PFSK-1 (cell line): ENCODE data around the gene SFT2D1.

Source experiments
- FOXP2 ChIP-seq: optimal IDR thresholded peaks from 2 replicates; pipeline ENCODE3; 2011; ENCODE audit warnings: borderline replicate concordance, control low read depth, inconsistent platforms; ENCODE audit not compliant: insufficient read depth; ENCODE audit errors: extremely low read length, extremely low read depth
- POLR2AphosphoS5 ChIP-seq: IDR thresholded peaks from 2 replicates; pipeline ENCODE4 v1.6.1; 2012; ENCODE audit warnings: low read depth, mild to moderate bottlenecking, control low read depth, low read length, moderate library complexity
- SIN3A ChIP-seq: IDR thresholded peaks from 2 replicates; pipeline ENCODE4 v1.6.1; 2012; ENCODE audit warnings: mild to moderate bottlenecking, low read length, moderate library complexity, borderline replicate concordance; ENCODE audit not compliant: insufficient read depth
- TAF1 ChIP-seq: IDR thresholded peaks from 2 replicates; pipeline ENCODE4 v1.6.1; 2012; ENCODE audit warnings: low read length, control low read depth, borderline replicate concordance; ENCODE audit not compliant: insufficient read depth
- TF ChIP-seq, protein P1 (sequence below), 2 experiments: IDR thresholded peaks; 2 replicates each; pipeline versions ENCODE4 v1.6.1 to v1.8.0; 2011 to 2012; ENCODE audit warnings: low read depth in 2 of 2, low read length in 2 of 2, control low read depth in 1 of 2, inconsistent platforms in 1 of 2, mild to moderate bottlenecking in 1 of 2, moderate library complexity in 1 of 2; ENCODE audit not compliant: insufficient read depth in 1 of 2

SFT2D1 gene

DNA sequence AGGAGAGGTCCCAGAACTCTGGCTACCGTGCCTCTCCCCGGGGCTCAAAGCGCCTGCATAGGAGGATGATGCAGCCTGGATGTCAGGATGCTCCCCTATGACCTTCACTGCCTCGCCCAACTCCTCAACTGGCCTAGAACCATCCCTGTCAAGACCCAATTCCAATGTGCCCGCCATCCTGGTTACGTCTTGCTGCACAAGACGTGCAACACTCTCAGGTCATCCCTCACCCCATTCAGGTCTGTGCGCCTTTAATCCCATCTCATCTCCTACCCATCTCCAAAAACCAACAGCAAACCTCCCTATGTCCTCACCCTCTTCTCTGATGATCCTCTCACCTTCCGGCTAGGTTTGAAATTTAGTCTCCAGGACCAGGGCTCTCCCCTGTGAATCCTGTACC lies 3.5 kb downstream of the SFT2D1 start:
- no peak for TF ChIP-seq FOXP2
- no peak for TF ChIP-seq SIN3A
- no peak for TF ChIP-seq POLR2AphosphoS5
- TF ChIP-seq TAF1, result no peak
- TF ChIP-seq, protein P1, sequence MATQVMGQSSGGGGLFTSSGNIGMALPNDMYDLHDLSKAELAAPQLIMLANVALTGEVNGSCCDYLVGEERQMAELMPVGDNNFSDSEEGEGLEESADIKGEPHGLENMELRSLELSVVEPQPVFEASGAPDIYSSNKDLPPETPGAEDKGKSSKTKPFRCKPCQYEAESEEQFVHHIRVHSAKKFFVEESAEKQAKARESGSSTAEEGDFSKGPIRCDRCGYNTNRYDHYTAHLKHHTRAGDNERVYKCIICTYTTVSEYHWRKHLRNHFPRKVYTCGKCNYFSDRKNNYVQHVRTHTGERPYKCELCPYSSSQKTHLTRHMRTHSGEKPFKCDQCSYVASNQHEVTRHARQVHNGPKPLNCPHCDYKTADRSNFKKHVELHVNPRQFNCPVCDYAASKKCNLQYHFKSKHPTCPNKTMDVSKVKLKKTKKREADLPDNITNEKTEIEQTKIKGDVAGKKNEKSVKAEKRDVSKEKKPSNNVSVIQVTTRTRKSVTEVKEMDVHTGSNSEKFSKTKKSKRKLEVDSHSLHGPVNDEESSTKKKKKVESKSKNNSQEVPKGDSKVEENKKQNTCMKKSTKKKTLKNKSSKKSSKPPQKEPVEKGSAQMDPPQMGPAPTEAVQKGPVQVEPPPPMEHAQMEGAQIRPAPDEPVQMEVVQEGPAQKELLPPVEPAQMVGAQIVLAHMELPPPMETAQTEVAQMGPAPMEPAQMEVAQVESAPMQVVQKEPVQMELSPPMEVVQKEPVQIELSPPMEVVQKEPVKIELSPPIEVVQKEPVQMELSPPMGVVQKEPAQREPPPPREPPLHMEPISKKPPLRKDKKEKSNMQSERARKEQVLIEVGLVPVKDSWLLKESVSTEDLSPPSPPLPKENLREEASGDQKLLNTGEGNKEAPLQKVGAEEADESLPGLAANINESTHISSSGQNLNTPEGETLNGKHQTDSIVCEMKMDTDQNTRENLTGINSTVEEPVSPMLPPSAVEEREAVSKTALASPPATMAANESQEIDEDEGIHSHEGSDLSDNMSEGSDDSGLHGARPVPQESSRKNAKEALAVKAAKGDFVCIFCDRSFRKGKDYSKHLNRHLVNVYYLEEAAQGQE (IDR thresholded peaks at IDR 0.05; ENCODE audit: insufficient read depth in 1 of 2, low read depth in 2 of 2, low read length in 2 of 2), result no peak

GRCh38 chr6:166336847-166337246 lies 5.5 kb downstream of the SFT2D1 start:
- TF ChIP-seq TAF1, result no peak
- TF ChIP-seq, protein P1 (IDR thresholded peaks at IDR 0.05; ENCODE audit: insufficient read depth in 1 of 2, low read depth in 2 of 2, low read length in 2 of 2), result no peak
- TF ChIP-seq SIN3A, result no peak
- no peak for TF ChIP-seq FOXP2
- TF ChIP-seq POLR2AphosphoS5, result no peak

DNA sequence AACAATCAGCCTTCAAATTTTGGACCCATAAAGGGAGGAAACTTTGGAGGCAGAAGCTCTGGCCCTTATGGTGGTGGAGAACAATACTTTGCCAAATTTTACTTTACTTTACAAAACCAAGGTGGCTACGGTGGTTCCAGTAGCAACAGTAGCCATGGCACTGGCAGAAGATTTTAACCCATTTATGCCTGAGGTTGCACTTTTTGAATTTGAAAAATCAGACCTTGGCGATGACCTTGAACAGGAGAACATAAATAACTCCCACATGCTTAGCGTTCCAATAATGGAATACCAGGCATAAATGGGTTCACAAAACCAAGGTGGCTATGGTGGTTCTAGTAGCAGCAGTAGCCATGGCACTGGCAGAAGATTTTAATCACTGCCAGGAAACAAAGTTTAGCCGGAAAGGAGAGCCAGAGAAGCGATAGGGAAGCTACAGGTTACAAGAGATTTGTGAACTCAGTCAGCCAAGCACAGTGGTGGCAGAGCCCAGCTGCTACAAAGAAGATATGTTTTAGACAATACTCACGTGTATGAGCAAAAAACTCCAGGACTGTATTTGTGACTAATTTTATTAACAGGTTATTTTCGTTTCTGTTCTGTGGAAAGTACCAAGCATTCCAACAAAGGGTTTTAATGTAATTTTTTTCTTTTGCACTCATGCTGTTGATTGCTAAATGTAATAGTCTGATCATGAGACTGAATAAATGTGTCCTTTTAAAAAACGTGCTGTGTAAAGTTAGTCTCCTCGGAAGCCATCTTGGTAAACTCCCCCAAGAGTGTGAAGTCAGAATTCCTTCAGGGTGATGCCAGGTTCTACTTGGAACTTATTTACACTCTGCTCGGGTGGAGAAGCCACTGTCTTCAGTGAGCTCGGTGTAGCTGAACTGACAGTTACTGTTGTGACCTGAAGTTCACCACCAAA lies 6.7 kb downstream of the SFT2D1 start:
- no peak for TF ChIP-seq TAF1
- TF ChIP-seq, protein P1 (IDR thresholded peaks at IDR 0.05; ENCODE audit: insufficient read depth in 1 of 2, low read depth in 2 of 2, low read length in 2 of 2), result no peak
- TF ChIP-seq POLR2AphosphoS5, result no peak
- TF ChIP-seq SIN3A, result no peak
- no peak for TF ChIP-seq FOXP2

DNA sequence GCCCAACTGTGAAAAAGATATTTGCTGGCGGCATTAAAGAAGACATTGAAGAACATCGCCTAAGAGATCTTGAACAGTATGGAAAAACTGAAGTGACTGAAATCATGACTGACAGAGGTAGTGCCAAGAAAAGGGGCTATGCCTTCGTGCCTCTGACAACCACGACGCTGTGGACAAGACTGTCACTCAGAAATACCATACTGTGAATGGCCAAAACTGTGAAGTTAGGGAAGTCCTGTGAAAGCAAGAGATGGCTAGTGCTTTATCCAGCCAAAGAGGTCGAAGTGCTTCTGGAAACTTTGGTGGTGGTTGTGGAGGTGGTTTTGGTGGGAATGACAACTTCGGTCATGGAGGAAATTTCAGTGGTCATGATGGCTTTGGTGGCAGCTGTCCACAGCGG lies 7.5 kb downstream of the SFT2D1 start:
- TF ChIP-seq, protein P1 (IDR thresholded peaks at IDR 0.05; ENCODE audit: insufficient read depth in 1 of 2, low read depth in 2 of 2, low read length in 2 of 2), result no peak
- no peak for TF ChIP-seq FOXP2
- no peak for TF ChIP-seq POLR2AphosphoS5
- no peak for TF ChIP-seq TAF1
